ENCODE data around the gene C1QB. TPM values are rescaled to one million over a fixed set of nuclear protein-coding genes. Genes with fewer than 3 reads are reported as not detected.

C1QB gene
- polyA plus RNA-seq, 1 of the 3 experiments (the other 2 are of a cell fraction): not detected

- Histone ChIP-seq H3K79me2 (ENCODE audit: insufficient read depth) (no peaks in the 10 kb centered on the region), H3K4me3 (ENCODE audit: low read depth in 2 of 2, low read length in 1 of 2) (no peak overlapping the region), H4K20me1 (ENCODE audit: insufficient read depth) (no peaks in the 10 kb centered on the region), H3F3A (replicated peaks; ENCODE audit: insufficient read depth) (peaks cover 10% of the 10 kb centered on the region), H3K27ac (ENCODE audit: low read depth in 2 of 2, low read length in 1 of 2) (no peak overlapping the region), H3K4me1 (ENCODE audit: control insufficient read depth in 1 of 2, insufficient read depth in 2 of 2, low read depth in 1 of 2, low read length in 1 of 2) (peaks cover 0 to 11% of the 10 kb centered on the region in 2 experiments; a peak in 1 of 4 replicates), H3K9me3 (no peaks in the 10 kb centered on the region), H3K36me3 (replicated peaks in 1 of 2; ENCODE audit: control insufficient read depth in 1 of 2, insufficient read depth in 2 of 2, low read length in 1 of 2) (no peaks in the 10 kb centered on the region), H3K9me2 (no peaks in the 10 kb centered on the region), H3K27me3 (ENCODE audit: insufficient read depth) (no peaks in the 10 kb centered on the region), H3K9ac (no peak overlapping the region), H2AFZ (ENCODE audit: low read depth) (no peak overlapping the region), H3K4me2 (no peak overlapping the region)
- TF ChIP-seq RAD21 (IDR thresholded peaks at IDR 0.05; ENCODE audit: low read length): no peak
- no peak for TF ChIP-seq JUND (IDR thresholded peaks at IDR 0.05)
- no peak for TF ChIP-seq FOSL2 (IDR thresholded peaks at IDR 0.05; ENCODE audit: borderline replicate concordance, low read depth)
- no peak for TF ChIP-seq TEAD4 (IDR thresholded peaks at IDR 0.05; ENCODE audit: borderline replicate concordance, insufficient read depth)
- no peak for TF ChIP-seq REST (IDR thresholded peaks at IDR 0.05; ENCODE audit: low read depth, low read length)
- no peak for TF ChIP-seq SMC3 (IDR thresholded peaks at IDR 0.05; ENCODE audit: low read depth, low read length)
- no peak for TF ChIP-seq FOXJ3 (CRISPR knock-in tag; IDR thresholded peaks at IDR 0.05)
- TF ChIP-seq FOXM1 (IDR thresholded peaks at IDR 0.05; ENCODE audit: low read depth): no peak
- TF ChIP-seq GABPA (IDR thresholded peaks at IDR 0.05; ENCODE audit: low read depth): no peak
- no peak for TF ChIP-seq MEF2A (IDR thresholded peaks at IDR 0.05; ENCODE audit: borderline replicate concordance, low read depth)
- TF ChIP-seq NRF1 (IDR thresholded peaks at IDR 0.05; ENCODE audit: low read depth, low read length): no peak
- TF ChIP-seq, protein P1, sequence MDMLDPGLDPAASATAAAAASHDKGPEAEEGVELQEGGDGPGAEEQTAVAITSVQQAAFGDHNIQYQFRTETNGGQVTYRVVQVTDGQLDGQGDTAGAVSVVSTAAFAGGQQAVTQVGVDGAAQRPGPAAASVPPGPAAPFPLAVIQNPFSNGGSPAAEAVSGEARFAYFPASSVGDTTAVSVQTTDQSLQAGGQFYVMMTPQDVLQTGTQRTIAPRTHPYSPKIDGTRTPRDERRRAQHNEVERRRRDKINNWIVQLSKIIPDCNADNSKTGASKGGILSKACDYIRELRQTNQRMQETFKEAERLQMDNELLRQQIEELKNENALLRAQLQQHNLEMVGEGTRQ (IDR thresholded peaks at IDR 0.05; ENCODE audit: borderline replicate concordance, low read depth, low read length): no peak
- TF ChIP-seq RFX5 (IDR thresholded peaks at IDR 0.05; ENCODE audit: low read length): no peak
- TF ChIP-seq POLR2AphosphoS5 (IDR thresholded peaks at IDR 0.05; ENCODE audit: low read depth, low read length): no peak
- no peak for TF ChIP-seq NFIC (IDR thresholded peaks at IDR 0.05; ENCODE audit: borderline replicate concordance)
- DNase-seq: no peak
- 95% methylated on average over 1 of the region's 1 CpG for WGBS (ENCODE audit: low lambda C conversion rate)
- POLR2A ChIA-PET: interaction anchor here (0.6 to 0.7 kb wide), 3 partner anchors 188 to 518 kb away, joined by 3 to 8 read pairs (median 4); no protein-coding TSS in a partner anchor
- CTCF ChIA-PET: interaction anchor here (0.6 to 7.3 kb wide), 7 partner anchors 9 to 280 kb away, joined by 3 to 36 read pairs (median 3); no protein-coding TSS in a partner anchor
These were observed 30.5 kb downstream of the C1QB start for GRCh38 chr1:22683547-22683946.

Data from SK-N-SH (cell line).